B cell (primary cell): ENCODE results near the gene OR4K17.

Experiments used
- EZH2 ChIP-seq: IDR thresholded peaks from 2 replicates; pipeline ENCODE4 v1.6.1; 2012; ENCODE audit warnings: borderline replicate concordance, low read depth, mild to moderate bottlenecking, moderate library complexity, low read length; ENCODE audit not compliant: insufficient read depth, poor library complexity, severe bottlenecking
- TF ChIP-seq, protein P1 (sequence below): fragments of 200-600 bp; IDR thresholded peaks from one replicate; pipeline ENCODE4 v1.8.0; 2022; ENCODE audit warnings: antibody characterized with exemption, mild to moderate bottlenecking

- TF ChIP-seq, protein P1, sequence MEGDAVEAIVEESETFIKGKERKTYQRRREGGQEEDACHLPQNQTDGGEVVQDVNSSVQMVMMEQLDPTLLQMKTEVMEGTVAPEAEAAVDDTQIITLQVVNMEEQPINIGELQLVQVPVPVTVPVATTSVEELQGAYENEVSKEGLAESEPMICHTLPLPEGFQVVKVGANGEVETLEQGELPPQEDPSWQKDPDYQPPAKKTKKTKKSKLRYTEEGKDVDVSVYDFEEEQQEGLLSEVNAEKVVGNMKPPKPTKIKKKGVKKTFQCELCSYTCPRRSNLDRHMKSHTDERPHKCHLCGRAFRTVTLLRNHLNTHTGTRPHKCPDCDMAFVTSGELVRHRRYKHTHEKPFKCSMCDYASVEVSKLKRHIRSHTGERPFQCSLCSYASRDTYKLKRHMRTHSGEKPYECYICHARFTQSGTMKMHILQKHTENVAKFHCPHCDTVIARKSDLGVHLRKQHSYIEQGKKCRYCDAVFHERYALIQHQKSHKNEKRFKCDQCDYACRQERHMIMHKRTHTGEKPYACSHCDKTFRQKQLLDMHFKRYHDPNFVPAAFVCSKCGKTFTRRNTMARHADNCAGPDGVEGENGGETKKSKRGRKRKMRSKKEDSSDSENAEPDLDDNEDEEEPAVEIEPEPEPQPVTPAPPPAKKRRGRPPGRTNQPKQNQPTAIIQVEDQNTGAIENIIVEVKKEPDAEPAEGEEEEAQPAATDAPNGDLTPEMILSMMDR: no peak
- TF ChIP-seq EZH2: no peak
These were observed 8.3 kb downstream of the OR4K17 start for GRCh38 chr14:20118795-20119194.
